ENCODE data around the gene MAGI2.
"Not testable (repeated sequence)": the region's sequence is repeated elsewhere in the genome, so short reads cannot be mapped to it uniquely, and the experiment has no call there.

Gene MAGI2

DNA sequence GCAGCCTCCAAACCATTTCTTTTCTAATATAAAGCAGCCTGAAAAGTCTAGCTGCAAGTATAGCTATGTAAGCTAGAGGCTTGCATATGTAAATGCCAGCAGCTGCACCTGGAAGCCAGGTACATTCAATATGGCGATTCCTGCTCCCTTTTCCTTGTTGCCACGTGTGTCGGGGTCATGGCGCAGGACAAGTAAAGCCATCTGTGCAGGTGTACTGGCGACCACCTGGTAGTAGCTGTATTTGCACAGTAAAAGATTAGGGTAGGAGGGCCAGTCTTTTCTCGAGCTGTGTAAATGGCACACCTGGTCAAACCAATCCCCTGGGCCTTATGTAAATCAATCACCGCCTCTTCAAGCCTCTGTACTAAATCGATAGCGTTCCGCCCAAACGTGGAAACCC lies 484.5 kb downstream of the MAGI2 start (continued):
- TF ChIP-seq POU6F1 (CRISPR knock-in tag; IDR thresholded peaks at IDR 0.05; ENCODE audit: borderline replicate concordance, low read depth) (no peak), RARB (CRISPR knock-in tag; IDR thresholded peaks at IDR 0.05) (no peak), ZFP30 (CRISPR knock-in tag; IDR thresholded peaks at IDR 0.05) (no peak), BACH2 (CRISPR knock-in tag; IDR thresholded peaks at IDR 0.05; ENCODE audit: borderline replicate concordance) (no peak), ZNF565 (CRISPR knock-in tag; conservative IDR thresholded peaks at IDR 0.05; ENCODE audit: low read depth) (no peak)

GRCh38 chr7:78967561-78967960 lies 485.9 kb downstream of the MAGI2 start:
- ATAC-seq = not testable (repeated sequence)

DNA sequence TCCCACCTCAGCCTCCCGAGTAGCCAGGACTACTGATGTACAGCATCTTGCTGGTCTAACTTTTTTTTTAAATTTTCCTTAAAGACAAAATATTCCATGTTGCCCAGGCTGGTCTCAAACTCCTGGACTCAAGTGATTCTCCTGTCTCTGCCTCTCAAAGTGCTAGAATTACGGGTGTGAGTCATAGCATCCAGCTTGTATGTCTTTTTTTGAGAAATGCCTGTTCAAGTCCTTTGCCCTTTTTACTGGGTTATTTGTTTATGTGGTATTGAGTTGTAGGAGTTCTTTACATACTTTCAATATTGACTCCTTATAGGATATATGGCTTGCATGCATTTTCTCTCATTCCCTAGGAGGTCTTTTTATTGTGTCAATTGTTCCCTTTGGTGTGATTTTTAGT lies 486.4 kb downstream of the MAGI2 start:
- no peak for ATAC-seq
- TF ChIP-seq TCF4 (CRISPR knock-in tag; IDR thresholded peaks at IDR 0.05; ENCODE audit: borderline replicate concordance) (no peak), SNAI2 (CRISPR knock-in tag; IDR thresholded peaks at IDR 0.05) (no peak), ESRRG (CRISPR knock-in tag; IDR thresholded peaks at IDR 0.05) (no peak), POU6F1 (CRISPR knock-in tag; IDR thresholded peaks at IDR 0.05; ENCODE audit: borderline replicate concordance, low read depth) (no peak), RARB (CRISPR knock-in tag; IDR thresholded peaks at IDR 0.05) (no peak), PATZ1 (CRISPR knock-in tag; IDR thresholded peaks at IDR 0.05; ENCODE audit: borderline replicate concordance) (no peak)
- TF ChIP-seq, protein P1, sequence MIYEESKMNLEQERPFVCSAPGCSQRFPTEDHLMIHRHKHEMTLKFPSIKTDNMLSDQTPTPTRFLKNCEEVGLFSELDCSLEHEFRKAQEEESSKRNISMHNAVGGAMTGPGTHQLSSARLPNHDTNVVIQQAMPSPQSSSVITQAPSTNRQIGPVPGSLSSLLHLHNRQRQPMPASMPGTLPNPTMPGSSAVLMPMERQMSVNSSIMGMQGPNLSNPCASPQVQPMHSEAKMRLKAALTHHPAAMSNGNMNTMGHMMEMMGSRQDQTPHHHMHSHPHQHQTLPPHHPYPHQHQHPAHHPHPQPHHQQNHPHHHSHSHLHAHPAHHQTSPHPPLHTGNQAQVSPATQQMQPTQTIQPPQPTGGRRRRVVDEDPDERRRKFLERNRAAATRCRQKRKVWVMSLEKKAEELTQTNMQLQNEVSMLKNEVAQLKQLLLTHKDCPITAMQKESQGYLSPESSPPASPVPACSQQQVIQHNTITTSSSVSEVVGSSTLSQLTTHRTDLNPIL (CRISPR knock-in tag; IDR thresholded peaks at IDR 0.05; ENCODE audit: low read depth) = no peak

DNA sequence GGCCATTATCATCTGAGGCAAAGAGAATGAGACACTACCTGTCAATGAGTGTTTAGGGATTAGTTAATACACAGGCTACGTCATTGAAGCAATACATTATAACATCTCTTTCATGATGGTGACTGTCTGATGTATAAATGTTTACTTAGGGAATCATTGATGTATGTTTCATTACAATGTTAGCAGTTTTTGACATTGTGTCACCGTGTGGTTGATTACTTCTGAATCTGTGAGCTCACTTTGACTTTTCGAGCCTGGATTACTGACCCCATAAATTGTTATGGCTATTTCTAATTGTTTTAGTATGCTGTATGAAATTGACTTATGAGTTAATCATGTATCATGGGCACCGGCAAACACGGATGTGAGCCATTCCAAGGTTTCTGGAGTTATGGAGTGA lies 494.0 kb downstream of the MAGI2 start:
- ATAC-seq = no peak
- TF ChIP-seq SNAI2 (CRISPR knock-in tag; IDR thresholded peaks at IDR 0.05) (no peak), TOX (CRISPR knock-in tag; IDR thresholded peaks at IDR 0.05; ENCODE audit: borderline replicate concordance) (no peak), PPARA (CRISPR knock-in tag; IDR thresholded peaks at IDR 0.05; ENCODE audit: borderline replicate concordance) (no peak), OSR1 (CRISPR knock-in tag; IDR thresholded peaks at IDR 0.05) (no peak), ISL1 (CRISPR knock-in tag; IDR thresholded peaks at IDR 0.05) (no peak), ESRRG (CRISPR knock-in tag; IDR thresholded peaks at IDR 0.05) (no peak), ZC3H10 (CRISPR knock-in tag; IDR thresholded peaks at IDR 0.05) (no peak), ZNF70 (CRISPR knock-in tag; IDR thresholded peaks at IDR 0.05) (no peak), ZFP30 (CRISPR knock-in tag; IDR thresholded peaks at IDR 0.05) (no peak), BACH2 (CRISPR knock-in tag; IDR thresholded peaks at IDR 0.05; ENCODE audit: borderline replicate concordance) (no peak), ZFP3 (CRISPR knock-in tag; IDR thresholded peaks at IDR 0.05) (no peak), RARB (CRISPR knock-in tag; IDR thresholded peaks at IDR 0.05) (no peak), PATZ1 (CRISPR knock-in tag; IDR thresholded peaks at IDR 0.05; ENCODE audit: borderline replicate concordance) (no peak), GLIS3 (CRISPR knock-in tag; IDR thresholded peaks at IDR 0.05) (no peak), ARNTL (CRISPR knock-in tag; IDR thresholded peaks at IDR 0.05; ENCODE audit: borderline replicate concordance, low read depth) (no peak), CSDC2 (CRISPR knock-in tag; IDR thresholded peaks at IDR 0.05) (no peak), POU6F1 (CRISPR knock-in tag; IDR thresholded peaks at IDR 0.05; ENCODE audit: borderline replicate concordance, low read depth) (no peak), ZNF565 (CRISPR knock-in tag; conservative IDR thresholded peaks at IDR 0.05; ENCODE audit: low read depth) (no peak)
- TF ChIP-seq, protein P2, sequence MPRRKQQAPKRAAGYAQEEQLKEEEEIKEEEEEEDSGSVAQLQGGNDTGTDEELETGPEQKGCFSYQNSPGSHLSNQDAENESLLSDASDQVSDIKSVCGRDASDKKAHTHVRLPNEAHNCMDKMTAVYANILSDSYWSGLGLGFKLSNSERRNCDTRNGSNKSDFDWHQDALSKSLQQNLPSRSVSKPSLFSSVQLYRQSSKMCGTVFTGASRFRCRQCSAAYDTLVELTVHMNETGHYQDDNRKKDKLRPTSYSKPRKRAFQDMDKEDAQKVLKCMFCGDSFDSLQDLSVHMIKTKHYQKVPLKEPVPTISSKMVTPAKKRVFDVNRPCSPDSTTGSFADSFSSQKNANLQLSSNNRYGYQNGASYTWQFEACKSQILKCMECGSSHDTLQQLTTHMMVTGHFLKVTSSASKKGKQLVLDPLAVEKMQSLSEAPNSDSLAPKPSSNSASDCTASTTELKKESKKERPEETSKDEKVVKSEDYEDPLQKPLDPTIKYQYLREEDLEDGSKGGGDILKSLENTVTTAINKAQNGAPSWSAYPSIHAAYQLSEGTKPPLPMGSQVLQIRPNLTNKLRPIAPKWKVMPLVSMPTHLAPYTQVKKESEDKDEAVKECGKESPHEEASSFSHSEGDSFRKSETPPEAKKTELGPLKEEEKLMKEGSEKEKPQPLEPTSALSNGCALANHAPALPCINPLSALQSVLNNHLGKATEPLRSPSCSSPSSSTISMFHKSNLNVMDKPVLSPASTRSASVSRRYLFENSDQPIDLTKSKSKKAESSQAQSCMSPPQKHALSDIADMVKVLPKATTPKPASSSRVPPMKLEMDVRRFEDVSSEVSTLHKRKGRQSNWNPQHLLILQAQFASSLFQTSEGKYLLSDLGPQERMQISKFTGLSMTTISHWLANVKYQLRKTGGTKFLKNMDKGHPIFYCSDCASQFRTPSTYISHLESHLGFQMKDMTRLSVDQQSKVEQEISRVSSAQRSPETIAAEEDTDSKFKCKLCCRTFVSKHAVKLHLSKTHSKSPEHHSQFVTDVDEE (CRISPR knock-in tag; IDR thresholded peaks at IDR 0.05) = no peak

Measured in SK-N-SH treated with all-trans-retinoic acid at 6 μM for 48 hours (cell line).